ENCODE results near the gene FCHSD2. TPM values are rescaled to one million over a fixed set of nuclear protein-coding genes. Genes with fewer than 3 reads are reported as not detected.

Gene FCHSD2
- total and polyA plus RNA-seq, 2 of the 13 experiments (the other 11 are each of a cell fraction or from before 2014, with no cell fraction given): 20.5 to 24.8 TPM

DNA sequence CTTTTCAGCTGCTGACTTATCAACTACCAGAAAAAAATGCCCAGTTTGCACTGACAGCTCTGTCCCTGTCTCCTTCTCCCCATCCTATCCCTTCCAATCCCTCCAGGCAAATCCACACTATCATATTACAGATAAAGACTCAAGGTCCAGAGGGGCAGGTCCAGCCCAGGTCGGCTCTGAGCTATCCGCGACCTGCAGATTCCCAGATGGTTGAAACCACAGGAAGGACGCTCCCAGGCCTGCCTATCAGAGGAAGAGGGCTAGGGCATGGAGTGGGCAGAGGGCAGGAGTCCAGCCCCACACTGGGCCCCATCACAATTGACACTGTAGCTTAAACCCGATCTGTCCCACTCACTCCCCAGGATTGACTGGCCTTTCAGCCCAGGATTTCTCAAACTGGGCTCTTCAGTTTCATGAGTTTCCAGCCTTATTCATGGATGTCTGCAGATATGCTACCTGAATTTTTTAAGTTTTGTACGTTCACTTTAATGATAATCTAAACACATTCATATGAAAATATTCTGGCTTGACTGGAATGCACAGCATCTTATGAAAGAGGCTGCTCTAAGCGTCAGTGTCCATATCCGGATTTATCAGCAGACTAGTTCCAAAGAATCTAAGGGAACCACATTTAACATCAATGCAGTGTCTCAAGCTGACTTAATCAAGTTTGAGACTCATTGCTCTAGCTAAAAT lies 16.4 kb upstream of the FCHSD2 start (continued):
- no peak for TF ChIP-seq MAFK (conservative IDR thresholded peaks at IDR 0.05 in 1 of 2, IDR thresholded peaks at IDR 0.05 in 1 of 2; ENCODE audit: low read length in 2 of 2)
- no peak for TF ChIP-seq SIN3A (IDR thresholded peaks at IDR 0.05; ENCODE audit: borderline replicate concordance, low read depth, low read length)
- TF ChIP-seq, protein P1, sequence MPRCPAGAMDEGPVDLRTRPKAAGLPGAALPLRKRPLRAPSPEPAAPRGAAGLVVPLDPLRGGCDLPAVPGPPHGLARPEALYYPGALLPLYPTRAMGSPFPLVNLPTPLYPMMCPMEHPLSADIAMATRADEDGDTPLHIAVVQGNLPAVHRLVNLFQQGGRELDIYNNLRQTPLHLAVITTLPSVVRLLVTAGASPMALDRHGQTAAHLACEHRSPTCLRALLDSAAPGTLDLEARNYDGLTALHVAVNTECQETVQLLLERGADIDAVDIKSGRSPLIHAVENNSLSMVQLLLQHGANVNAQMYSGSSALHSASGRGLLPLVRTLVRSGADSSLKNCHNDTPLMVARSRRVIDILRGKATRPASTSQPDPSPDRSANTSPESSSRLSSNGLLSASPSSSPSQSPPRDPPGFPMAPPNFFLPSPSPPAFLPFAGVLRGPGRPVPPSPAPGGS (CRISPR knock-in tag; IDR thresholded peaks at IDR 0.05): no peak
- TF ChIP-seq ZNF432 (CRISPR knock-in tag; IDR thresholded peaks at IDR 0.05; ENCODE audit: borderline replicate concordance): no peak
- TF ChIP-seq YEATS4 (CRISPR knock-in tag; IDR thresholded peaks at IDR 0.05; ENCODE audit: borderline replicate concordance): peak; percentile 66; the same call in 1 of the 2 replicates
- TF ChIP-seq, protein P2, sequence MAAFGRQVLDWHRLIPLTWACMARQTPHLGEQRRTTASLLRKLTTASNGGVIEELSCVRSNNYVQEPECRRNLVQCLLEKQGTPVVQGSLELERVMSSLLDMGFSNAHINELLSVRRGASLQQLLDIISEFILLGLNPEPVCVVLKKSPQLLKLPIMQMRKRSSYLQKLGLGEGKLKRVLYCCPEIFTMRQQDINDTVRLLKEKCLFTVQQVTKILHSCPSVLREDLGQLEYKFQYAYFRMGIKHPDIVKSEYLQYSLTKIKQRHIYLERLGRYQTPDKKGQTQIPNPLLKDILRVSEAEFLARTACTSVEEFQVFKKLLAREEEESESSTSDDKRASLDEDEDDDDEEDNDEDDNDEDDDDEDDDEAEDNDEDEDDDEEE (CRISPR knock-in tag; IDR thresholded peaks at IDR 0.05): no peak
- TF ChIP-seq, protein P3, sequence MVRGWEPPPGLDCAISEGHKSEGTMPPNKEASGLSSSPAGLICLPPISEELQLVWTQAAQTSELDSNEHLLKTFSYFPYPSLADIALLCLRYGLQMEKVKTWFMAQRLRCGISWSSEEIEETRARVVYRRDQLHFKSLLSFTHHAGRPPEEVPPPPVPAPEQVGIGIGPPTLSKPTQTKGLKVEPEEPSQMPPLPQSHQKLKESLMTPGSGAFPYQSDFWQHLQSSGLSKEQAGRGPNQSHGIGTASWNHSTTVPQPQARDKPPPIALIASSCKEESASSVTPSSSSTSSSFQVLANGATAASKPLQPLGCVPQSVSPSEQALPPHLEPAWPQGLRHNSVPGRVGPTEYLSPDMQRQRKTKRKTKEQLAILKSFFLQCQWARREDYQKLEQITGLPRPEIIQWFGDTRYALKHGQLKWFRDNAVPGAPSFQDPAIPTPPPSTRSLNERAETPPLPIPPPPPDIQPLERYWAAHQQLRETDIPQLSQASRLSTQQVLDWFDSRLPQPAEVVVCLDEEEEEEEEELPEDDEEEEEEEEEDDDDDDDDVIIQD (CRISPR knock-in tag; IDR thresholded peaks at IDR 0.05; ENCODE audit: low read depth): peak; percentile 72; the same call in 1 of the 2 replicates
- TF ChIP-seq, protein P4, sequence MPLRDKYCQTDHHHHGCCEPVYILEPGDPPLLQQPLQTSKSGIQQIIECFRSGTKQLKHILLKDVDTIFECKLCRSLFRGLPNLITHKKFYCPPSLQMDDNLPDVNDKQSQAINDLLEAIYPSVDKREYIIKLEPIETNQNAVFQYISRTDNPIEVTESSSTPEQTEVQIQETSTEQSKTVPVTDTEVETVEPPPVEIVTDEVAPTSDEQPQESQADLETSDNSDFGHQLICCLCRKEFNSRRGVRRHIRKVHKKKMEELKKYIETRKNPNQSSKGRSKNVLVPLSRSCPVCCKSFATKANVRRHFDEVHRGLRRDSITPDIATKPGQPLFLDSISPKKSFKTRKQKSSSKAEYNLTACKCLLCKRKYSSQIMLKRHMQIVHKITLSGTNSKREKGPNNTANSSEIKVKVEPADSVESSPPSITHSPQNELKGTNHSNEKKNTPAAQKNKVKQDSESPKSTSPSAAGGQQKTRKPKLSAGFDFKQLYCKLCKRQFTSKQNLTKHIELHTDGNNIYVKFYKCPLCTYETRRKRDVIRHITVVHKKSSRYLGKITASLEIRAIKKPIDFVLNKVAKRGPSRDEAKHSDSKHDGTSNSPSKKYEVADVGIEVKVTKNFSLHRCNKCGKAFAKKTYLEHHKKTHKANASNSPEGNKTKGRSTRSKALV (CRISPR knock-in tag; IDR thresholded peaks at IDR 0.05): peak; percentile 62; the same call in 1 of the 2 replicates
- no peak for TF ChIP-seq ZC3H4 (CRISPR knock-in tag; IDR thresholded peaks at IDR 0.05; ENCODE audit: borderline replicate concordance)
- no peak for TF ChIP-seq HNRNPH1 (optimal IDR thresholded peaks at IDR 0.05; ENCODE audit: low read depth, low read length)
- TF ChIP-seq HDAC6 (IDR thresholded peaks at IDR 0.05; ENCODE audit: low read depth, low read length): no peak
- TF ChIP-seq, protein P5, sequence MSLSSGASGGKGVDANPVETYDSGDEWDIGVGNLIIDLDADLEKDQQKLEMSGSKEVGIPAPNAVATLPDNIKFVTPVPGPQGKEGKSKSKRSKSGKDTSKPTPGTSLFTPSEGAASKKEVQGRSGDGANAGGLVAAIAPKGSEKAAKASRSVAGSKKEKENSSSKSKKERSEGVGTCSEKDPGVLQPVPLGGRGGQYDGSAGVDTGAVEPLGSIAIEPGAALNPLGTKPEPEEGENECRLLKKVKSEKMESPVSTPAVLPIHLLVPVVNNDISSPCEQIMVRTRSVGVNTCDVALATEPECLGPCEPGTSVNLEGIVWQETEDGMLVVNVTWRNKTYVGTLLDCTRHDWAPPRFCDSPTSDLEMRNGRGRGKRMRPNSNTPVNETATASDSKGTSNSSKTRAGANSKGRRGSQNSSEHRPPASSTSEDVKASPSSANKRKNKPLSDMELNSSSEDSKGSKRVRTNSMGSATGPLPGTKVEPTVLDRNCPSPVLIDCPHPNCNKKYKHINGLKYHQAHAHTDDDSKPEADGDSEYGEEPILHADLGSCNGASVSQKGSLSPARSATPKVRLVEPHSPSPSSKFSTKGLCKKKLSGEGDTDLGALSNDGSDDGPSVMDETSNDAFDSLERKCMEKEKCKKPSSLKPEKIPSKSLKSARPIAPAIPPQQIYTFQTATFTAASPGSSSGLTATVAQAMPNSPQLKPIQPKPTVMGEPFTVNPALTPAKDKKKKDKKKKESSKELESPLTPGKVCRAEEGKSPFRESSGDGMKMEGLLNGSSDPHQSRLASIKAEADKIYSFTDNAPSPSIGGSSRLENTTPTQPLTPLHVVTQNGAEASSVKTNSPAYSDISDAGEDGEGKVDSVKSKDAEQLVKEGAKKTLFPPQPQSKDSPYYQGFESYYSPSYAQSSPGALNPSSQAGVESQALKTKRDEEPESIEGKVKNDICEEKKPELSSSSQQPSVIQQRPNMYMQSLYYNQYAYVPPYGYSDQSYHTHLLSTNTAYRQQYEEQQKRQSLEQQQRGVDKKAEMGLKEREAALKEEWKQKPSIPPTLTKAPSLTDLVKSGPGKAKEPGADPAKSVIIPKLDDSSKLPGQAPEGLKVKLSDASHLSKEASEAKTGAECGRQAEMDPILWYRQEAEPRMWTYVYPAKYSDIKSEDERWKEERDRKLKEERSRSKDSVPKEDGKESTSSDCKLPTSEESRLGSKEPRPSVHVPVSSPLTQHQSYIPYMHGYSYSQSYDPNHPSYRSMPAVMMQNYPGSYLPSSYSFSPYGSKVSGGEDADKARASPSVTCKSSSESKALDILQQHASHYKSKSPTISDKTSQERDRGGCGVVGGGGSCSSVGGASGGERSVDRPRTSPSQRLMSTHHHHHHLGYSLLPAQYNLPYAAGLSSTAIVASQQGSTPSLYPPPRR (CRISPR knock-in tag; IDR thresholded peaks at IDR 0.05; ENCODE audit: borderline replicate concordance): peak; percentile 80; the same call in 1 of the 2 replicates
- peak; percentile 35; the same call in 1 of the 2 replicates for TF ChIP-seq ZNF777 (CRISPR knock-in tag; IDR thresholded peaks at IDR 0.05)
- TF ChIP-seq THYN1 (CRISPR knock-in tag; IDR thresholded peaks at IDR 0.05; ENCODE audit: borderline replicate concordance, low read depth): no peak
- peak; percentile 58 for TF ChIP-seq SP5 (CRISPR knock-in tag; IDR thresholded peaks at IDR 0.05; ENCODE audit: borderline replicate concordance, low read depth)
- no peak for TF ChIP-seq ZNF563 (CRISPR knock-in tag; IDR thresholded peaks at IDR 0.05)
- no peak for TF ChIP-seq ZNF781 (CRISPR knock-in tag; IDR thresholded peaks at IDR 0.05; ENCODE audit: borderline replicate concordance, not compliant biosample characterization)
- TF ChIP-seq MED1 (CRISPR knock-in tag; IDR thresholded peaks at IDR 0.05): peak; percentile 88
